HCT116 (cell line): ENCODE measurements around the gene CLCN1. TPM values are rescaled to one million over a fixed set of nuclear protein-coding genes. Genes with fewer than 3 reads are reported as not detected.

Experiments
- ATAC-seq: fragments of 200-7000 bp; cut with Tn5 transposase; 2 replicates; pipeline ENCODE4 v1.9.1; 2020; ENCODE audit warnings: mild to moderate bottlenecking, moderate library complexity
- BruUV-seq: library from RNA; stranded (reverse); fragments of 400-500 nt; replicated peaks from 2 replicates; lab custom pipeline; 2021; lab: Mats Ljungman, UMichigan
- CTCF ChIA-PET: fragments of 300-600 bp; sonication (Branson Sonifier 250); formaldehyde crosslinking; loops from one replicate; lab custom pipeline; 2021; ENCODE audit warnings: antibody characterized with exemption; lab: Charles Lee
- POLR2A ChIA-PET: fragments of 300-600, 350-600 bp; sonication (Branson Sonifier 250); formaldehyde crosslinking; loops from one replicate; lab custom pipeline; 2021; ENCODE audit warnings: antibody characterized with exemption; lab: Charles Lee
- RAD21 ChIA-PET, 2 experiments: fragments of 300-600 bp; sonication (Branson Sonifier 250); formaldehyde crosslinking; loops; one replicate each; lab custom pipeline; 2023; ENCODE audit warnings: low total read pairs in 2 of 2; ENCODE audit not compliant: uncharacterized antibody in 2 of 2, unreplicated experiment in 2 of 2, low non-redundant PET in 1 of 2; lab: Charles Lee
- DNase-seq: peaks from one replicate; pipeline ENCODE4 v3.0.0-alpha.2; 2010; ENCODE audit warnings: low read depth, low spot score
- H2AFZ ChIP-seq: fragments of 200-600 bp; shearing (Covaris generic), sonication (generic); 2 replicates; pipeline ENCODE4 v1.6.1; 2017; ENCODE audit warnings: low read depth, mixed run types, mixed read lengths, antibody characterized with exemption, low read length; ENCODE audit not compliant: poor library complexity, severe bottlenecking
- H3K27ac ChIP-seq: 2 replicates; pipeline ENCODE4 v1.5.1; 2012; ENCODE audit warnings: low read depth, low read length
- H3K27me3 ChIP-seq: fragments of 200-600 bp; sonication (generic); 2 replicates; pipeline ENCODE4 v1.6.1; 2016; ENCODE audit warnings: mixed run types, low read length, mixed read lengths; ENCODE audit not compliant: insufficient read depth
- H3K36me3 ChIP-seq, 2 experiments: fragments of 200-500 bp in 1 of 2; fragments of 200-600 bp in 1 of 2; sonication (Bioruptor generic) in 1 of 2; sonication (generic) in 1 of 2; 2 replicates each; pipeline versions ENCODE4 v1.5.1 to v1.6.1; 2014 to 2016; ENCODE audit warnings: low read length in 2 of 2, inconsistent platforms in 1 of 2, mixed read lengths in 1 of 2, mixed run types in 1 of 2; ENCODE audit not compliant: insufficient read depth in 2 of 2, control insufficient read depth in 1 of 2
- H3K4me1 ChIP-seq, 2 experiments: fragments of 200-600 bp in 1 of 2; sonication (generic) in 1 of 2; 2 replicates each; pipeline versions ENCODE4 v1.5.1 to v1.6.1; 2012 to 2017; ENCODE audit warnings: low read length in 2 of 2, inconsistent platforms in 1 of 2, mild to moderate bottlenecking in 1 of 2, mixed read lengths in 1 of 2, mixed run types in 1 of 2, moderate library complexity in 1 of 2; ENCODE audit not compliant: insufficient read depth in 2 of 2, control insufficient read depth in 1 of 2
- H3K4me2 ChIP-seq: fragments of 200-600 bp; sonication (generic); 2 replicates; pipeline ENCODE4 v1.6.1; 2017; ENCODE audit warnings: mixed run types, low read length, mixed read lengths
- H3K4me3 ChIP-seq, 2 experiments: fragments of 200-600 bp in 1 of 2; sonication (generic) in 1 of 2; replicated peaks in 1 of 2; 2 replicates each; pipeline ENCODE4 v1.5.1; 2011 to 2016; ENCODE audit warnings: low read length in 2 of 2, control low read depth in 1 of 2, low read depth in 1 of 2, mild to moderate bottlenecking in 1 of 2, mixed read lengths in 1 of 2, mixed run types in 1 of 2
- H3K79me2 ChIP-seq: fragments of 200-600 bp; sonication (generic); 2 replicates; pipeline ENCODE4 v1.6.1; 2017; ENCODE audit warnings: mild to moderate bottlenecking, mixed run types, low read length, moderate library complexity, mixed read lengths; ENCODE audit not compliant: insufficient read depth
- H3K9ac ChIP-seq: fragments of 200-600 bp; sonication (generic); 2 replicates; pipeline ENCODE4 v1.6.1; 2016; ENCODE audit warnings: low read length, mixed read lengths
- H3K9me2 ChIP-seq: fragments of 200-600 bp; sonication (generic), shearing (Covaris generic); 2 replicates; pipeline ENCODE4 v1.6.1; 2017; ENCODE audit warnings: mixed run types, mild to moderate bottlenecking, moderate library complexity; ENCODE audit not compliant: insufficient read depth
- H3K9me3 ChIP-seq, 2 experiments: fragments of 200-500 bp in 1 of 2; fragments of 200-600 bp in 1 of 2; sonication (Bioruptor generic) in 1 of 2; sonication (generic) in 1 of 2; 2 replicates each; pipeline ENCODE4 v1.6.1; 2014 to 2017; ENCODE audit warnings: low read length in 2 of 2, mixed read lengths in 2 of 2, inconsistent platforms in 1 of 2, low read depth in 1 of 2, mild to moderate bottlenecking in 1 of 2, mixed run types in 1 of 2, moderate library complexity in 1 of 2; ENCODE audit not compliant: control insufficient read depth in 1 of 2, insufficient read depth in 1 of 2
- H4K20me1 ChIP-seq: fragments of 200-600 bp; sonication (generic), shearing (Covaris generic); 2 replicates; pipeline ENCODE4 v1.6.1; 2017; ENCODE audit warnings: mixed run types, mild to moderate bottlenecking, moderate library complexity; ENCODE audit not compliant: insufficient read depth
- ATF3 ChIP-seq: IDR thresholded peaks from 2 replicates; pipeline ENCODE4 v1.6.1; 2012
- CBX3 ChIP-seq: IDR thresholded peaks from 2 replicates; pipeline ENCODE4 v1.6.1; 2012; ENCODE audit warnings: low read depth
- EGR1 ChIP-seq: IDR thresholded peaks from 2 replicates; pipeline ENCODE4 v1.6.1; 2012; ENCODE audit warnings: low read depth
- ELF1 ChIP-seq: IDR thresholded peaks from 2 replicates; pipeline ENCODE4 v1.6.1; 2012; ENCODE audit warnings: low read depth, borderline replicate concordance
- EZH2 ChIP-seq: fragments of 200-600 bp; sonication (generic); IDR thresholded peaks from 2 replicates; pipeline ENCODE4 v1.6.1; 2017; ENCODE audit warnings: antibody characterized with exemption, mixed run types
- EZH2phosphoT487 ChIP-seq: fragments of 200-600 bp; IDR thresholded peaks from 2 replicates; pipeline ENCODE4 v1.6.1; 2018; ENCODE audit warnings: antibody characterized with exemption, borderline replicate concordance
- FOSL1 ChIP-seq: IDR thresholded peaks from 2 replicates; pipeline ENCODE4 v1.6.1; 2012; ENCODE audit warnings: low read depth
- JUND ChIP-seq: IDR thresholded peaks from 2 replicates; pipeline ENCODE4 v1.6.1; 2012
- POLR2AphosphoS5 ChIP-seq: IDR thresholded peaks from 2 replicates; pipeline ENCODE4 v1.6.1; 2011; ENCODE audit warnings: mild to moderate bottlenecking, low read depth, low read length, moderate library complexity
- RAD21 ChIP-seq: IDR thresholded peaks from 2 replicates; pipeline ENCODE4 v1.6.1; 2012; ENCODE audit warnings: low read depth, mild to moderate bottlenecking
- SIN3A ChIP-seq: IDR thresholded peaks from 2 replicates; pipeline ENCODE4 v1.6.1; 2012; ENCODE audit warnings: low read depth
- SP1 ChIP-seq: IDR thresholded peaks from 2 replicates; pipeline ENCODE4 v1.6.1; 2012; ENCODE audit warnings: low read depth
- SRF ChIP-seq: IDR thresholded peaks from 2 replicates; pipeline ENCODE4 v1.6.1; 2012; ENCODE audit warnings: low read depth
- TCF7L2 ChIP-seq: IDR thresholded peaks from 2 replicates; pipeline ENCODE4 v1.7.0; 2011; ENCODE audit warnings: borderline replicate concordance, inconsistent platforms; ENCODE audit not compliant: insufficient read depth, insufficient read length; ENCODE audit errors: extremely low read depth
- ZBTB33 ChIP-seq: IDR thresholded peaks from 2 replicates; pipeline ENCODE4 v1.6.1; 2011; ENCODE audit warnings: mild to moderate bottlenecking, low read length, moderate library complexity; ENCODE audit not compliant: insufficient replicate concordance; ENCODE audit errors: extremely low read depth
- ZFX ChIP-seq: fragments of 450-650 bp; IDR thresholded peaks from 2 replicates; pipeline ENCODE4 v1.6.1; 2017
- ZNF274 ChIP-seq: fragments of 200-500 bp; sonication (Bioruptor generic); IDR thresholded peaks from 2 replicates; pipeline ENCODE4 v1.6.1; 2014; ENCODE audit warnings: mild to moderate bottlenecking, low read depth, low read length, inconsistent platforms
- intact Hi-C: fragments of 100-400 bp; cut with micrococcal nuclease; formaldehyde crosslinking; loops from 2 replicates; pipeline ENCODE4 v1.10.0; 2022
- total RNA-seq: library from RNA; stranded (reverse); gene quantifications from one replicate; pipeline ENCODE4 v1.2.1, GENCODE V29; 2021; ENCODE audit not compliant: unreplicated experiment
- TF ChIP-seq, protein P1 (sequence below): IDR thresholded peaks from 2 replicates; pipeline ENCODE4 v1.6.1; 2012

The CLCN1 gene
- total RNA-seq, 1 experiment from 2014 or later = 0.47 TPM

GRCh38 chr7:143368387-143368786 is 52.5 kb downstream of the CLCN1 start:
- no peak for DNase-seq
- H3K4me1 ChIP-seq = peaks cover 11 to 43% of the 10 kb centered on the region in 2 experiments
- H3K36me3 ChIP-seq = no peaks in the 10 kb centered on the region
- no TSS peak for BruUV-seq
- H4K20me1 ChIP-seq = no peaks in the 10 kb centered on the region
- peak overlapping the region; percentile 59 for H3K4me2 ChIP-seq
- intact Hi-C loops = no loop called here
- H3K27me3 ChIP-seq = no peaks in the 10 kb centered on the region
- H3K79me2 ChIP-seq = no peaks in the 10 kb centered on the region
- POLR2A ChIA-PET = interaction anchor here (0.9 kb wide), 1 partner anchor 13 kb away, joined by 3 read pairs; no protein-coding TSS in a partner anchor
- peak; percentile 40 for ATAC-seq
- no peak overlapping the region for H3K9ac ChIP-seq
- peak overlapping the region; percentile 7 for H3K27ac ChIP-seq
- H3K9me3 ChIP-seq = no peaks in the 10 kb centered on the region
- H2AFZ ChIP-seq = peak overlapping the region; percentile 75
- TF ChIP-seq ZBTB33 (no peak), ATF3 (no peak), SIN3A (no peak), ZFX (no peak), ZNF274 (no peak), SP1 (no peak), ELF1 (no peak), JUND (no peak), EZH2 (no peak), EGR1 (no peak), EZH2phosphoT487 (no peak), RAD21 (no peak), FOSL1 (no peak), POLR2AphosphoS5 (no peak; the same call in 1 of the 2 replicates), CBX3 (no peak), SRF (no peak), TCF7L2 (no peak)
- TF ChIP-seq, protein P1, sequence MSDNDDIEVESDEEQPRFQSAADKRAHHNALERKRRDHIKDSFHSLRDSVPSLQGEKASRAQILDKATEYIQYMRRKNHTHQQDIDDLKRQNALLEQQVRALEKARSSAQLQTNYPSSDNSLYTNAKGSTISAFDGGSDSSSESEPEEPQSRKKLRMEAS = no peak
- RAD21 ChIA-PET = no interaction called here
- no peak overlapping the region for H3K4me3 ChIP-seq
- CTCF ChIA-PET = interaction anchor here (1.0 kb wide), 1 partner anchor 12 kb away, joined by 5 read pairs; no protein-coding TSS in a partner anchor
- no peaks in the 10 kb centered on the region for H3K9me2 ChIP-seq
